Bronchial epithelial cell (primary cell): Measurements from ENCODE around the gene PLCG1. TPM values are rescaled to one million over a fixed set of nuclear protein-coding genes. Genes with fewer than 3 reads are reported as not detected.

ENCODE experiments used
- DNase-seq: peaks from one replicate; pipeline ENCODE4 v3.0.0-alpha.2; 2010; ENCODE audit warnings: low read depth
- FAIRE-seq: peaks from 2 replicates; lab custom pipeline; 2011; peaks lifted over from hg19 to GRCh38; lab: Jason Lieb, UNC
- H3K27me3 ChIP-seq: 2 replicates; pipeline ENCODE4 v1.5.1; 2011; ENCODE audit warnings: low read length; ENCODE audit not compliant: control insufficient read depth, insufficient read depth
- H3K36me3 ChIP-seq: 2 replicates; pipeline ENCODE4 v1.5.1; 2011; ENCODE audit warnings: low read length; ENCODE audit not compliant: control insufficient read depth, insufficient read depth
- H3K4me3 ChIP-seq: 2 replicates; pipeline ENCODE4 v1.5.1; 2011; ENCODE audit warnings: mild to moderate bottlenecking, low read depth, low read length, control low read depth
- CTCF ChIP-seq: IDR thresholded peaks from 2 replicates; pipeline ENCODE4 v1.5.1; 2011; ENCODE audit warnings: mild to moderate bottlenecking, moderate library complexity, low read length, control low read depth, inconsistent platforms; ENCODE audit not compliant: insufficient read depth, severe bottlenecking
- total RNA-seq: library from RNA; depleted of rRNA; stranded (reverse); fragments of >200 nt; gene quantifications from 2 replicates; pipeline ENCODE4 v1.2.1, GENCODE V29; 2014

PLCG1 gene
- total RNA-seq, 1 donor from 2014 or later, result 20.8 TPM

- Histone ChIP-seq H3K27me3 (no peaks in the 10 kb centered on the region), H3K36me3 (peaks cover 23% of the 10 kb centered on the region), H3K4me3 (no peak overlapping the region)
- no peak for FAIRE-seq
- TF ChIP-seq CTCF, result no peak
- no peak for DNase-seq
Measured at GRCh38 chr20:41175727-41176330, 38.5 kb downstream of the PLCG1 start.

- no peak overlapping the region for H3K4me3 ChIP-seq
- TF ChIP-seq CTCF, result no peak
- peak; percentile 7 for FAIRE-seq
- no peaks in the 10 kb centered on the region for H3K27me3 ChIP-seq
- H3K36me3 ChIP-seq, result peaks cover 20% of the 10 kb centered on the region
- no peak for DNase-seq
Measured at GRCh38 chr20:41176711-41177552, 39.6 kb downstream of the PLCG1 start.

- no peak for FAIRE-seq
- TF ChIP-seq CTCF, result no peak
- peak; percentile 86 for DNase-seq
- Histone ChIP-seq H3K4me3 (no peak overlapping the region), H3K36me3 (peaks cover 16% of the 10 kb centered on the region), H3K27me3 (no peaks in the 10 kb centered on the region)
Measured at GRCh38 chr20:41177636-41178035, 40.3 kb downstream of the PLCG1 start.

GRCh38 chr20:41178495-41178894 is 41.2 kb downstream of the PLCG1 start:
- DNase-seq, result no peak
- TF ChIP-seq CTCF, result no peak
- Histone ChIP-seq H3K4me3 (no peak overlapping the region), H3K27me3 (no peaks in the 10 kb centered on the region), H3K36me3 (peaks cover 12% of the 10 kb centered on the region)
- no peak for FAIRE-seq

- Histone ChIP-seq H3K27me3 (no peaks in the 10 kb centered on the region), H3K4me3 (no peak overlapping the region), H3K36me3 (peaks cover 9% of the 10 kb centered on the region)
- no peak for TF ChIP-seq CTCF
- FAIRE-seq (no peak), DNase-seq (no peak)
Measured at GRCh38 chr20:41178904-41179432, 41.6 kb downstream of the PLCG1 start.
